HG03280 (cell line): ENCODE data around the gene CACNA2D3.

Source experiments
- ATAC-seq: cut with Tn5 transposase; IDR thresholded peaks from one replicate; pipeline ENCODE4 v1.9.1; 2021; ENCODE audit warnings: mild to moderate bottlenecking, moderate library complexity; ENCODE audit not compliant: unreplicated experiment

The CACNA2D3 gene

DNA sequence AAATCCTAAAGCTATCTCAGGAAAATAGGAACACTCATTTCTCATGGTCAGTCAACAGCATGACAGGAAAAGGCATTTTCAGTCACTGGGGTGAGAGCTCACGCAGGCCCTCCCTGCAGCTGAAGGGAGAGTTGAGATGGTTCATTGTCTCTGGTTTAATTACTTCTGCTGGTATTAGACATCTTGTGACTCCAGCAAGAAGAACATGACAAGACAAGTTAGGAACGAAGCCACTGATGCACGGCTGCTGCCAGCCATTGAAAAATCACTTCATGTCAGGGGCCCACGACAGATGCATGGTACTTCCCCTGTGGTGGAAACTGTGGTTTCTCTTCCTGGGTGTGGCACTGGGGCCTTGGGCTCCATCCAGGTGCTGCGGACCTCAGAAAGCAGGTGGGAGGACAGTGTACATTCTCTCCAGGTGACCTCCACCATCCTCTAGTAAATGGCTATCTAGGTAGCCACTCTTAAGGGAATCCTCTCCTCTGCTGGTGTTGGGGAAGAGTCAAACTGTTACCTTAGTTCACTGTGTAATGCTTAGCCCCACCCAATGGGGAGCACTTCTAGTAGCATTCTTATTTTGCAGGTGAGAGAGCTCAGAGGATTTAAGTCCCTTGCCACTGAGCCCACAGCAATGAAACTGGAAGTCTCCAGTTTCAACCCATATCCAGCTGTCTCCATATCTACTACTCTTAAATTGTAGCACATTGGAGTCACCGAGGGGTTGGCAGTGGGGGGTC is 531.3 kb downstream of the CACNA2D3 start:
- no peak for ATAC-seq

- no peak for ATAC-seq
Observed at GRCh38 chr3:54654776-54655175, 532.4 kb downstream of the CACNA2D3 start.

GRCh38 chr3:54659347-54659746 is 537.0 kb downstream of the CACNA2D3 start:
- ATAC-seq: no peak

- ATAC-seq: no peak
Observed at GRCh38 chr3:54660714-54661132, 538.4 kb downstream of the CACNA2D3 start.

GRCh38 chr3:54661151-54661550 is 538.8 kb downstream of the CACNA2D3 start:
- no peak for ATAC-seq

GRCh38 chr3:54663501-54664011 is 541.2 kb downstream of the CACNA2D3 start:
- no peak for ATAC-seq

GRCh38 chr3:54665016-54665600 is 542.8 kb downstream of the CACNA2D3 start:
- ATAC-seq: no peak

DNA sequence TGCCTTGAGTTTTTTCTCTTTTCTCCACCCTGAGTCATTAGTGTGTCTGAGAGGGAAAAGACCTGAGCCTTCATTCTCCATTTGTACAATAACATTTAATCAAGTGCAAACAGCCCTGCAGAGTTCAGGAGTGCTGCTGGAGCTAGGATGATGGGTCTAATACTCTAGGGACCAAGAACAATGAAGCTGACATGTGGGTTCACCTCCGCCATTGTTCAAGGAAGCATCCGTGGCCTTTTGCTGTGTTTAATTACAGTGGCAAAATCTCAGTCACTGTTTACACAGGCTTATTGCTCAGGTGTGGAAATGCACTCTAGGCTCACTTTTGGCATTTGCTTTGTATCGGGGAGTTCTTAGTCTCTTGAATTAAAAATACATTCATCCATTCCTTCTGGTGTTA is 545.9 kb downstream of the CACNA2D3 start:
- ATAC-seq: no peak

GRCh38 chr3:54670201-54671000 is 548.0 kb downstream of the CACNA2D3 start:
- ATAC-seq: no peak

DNA sequence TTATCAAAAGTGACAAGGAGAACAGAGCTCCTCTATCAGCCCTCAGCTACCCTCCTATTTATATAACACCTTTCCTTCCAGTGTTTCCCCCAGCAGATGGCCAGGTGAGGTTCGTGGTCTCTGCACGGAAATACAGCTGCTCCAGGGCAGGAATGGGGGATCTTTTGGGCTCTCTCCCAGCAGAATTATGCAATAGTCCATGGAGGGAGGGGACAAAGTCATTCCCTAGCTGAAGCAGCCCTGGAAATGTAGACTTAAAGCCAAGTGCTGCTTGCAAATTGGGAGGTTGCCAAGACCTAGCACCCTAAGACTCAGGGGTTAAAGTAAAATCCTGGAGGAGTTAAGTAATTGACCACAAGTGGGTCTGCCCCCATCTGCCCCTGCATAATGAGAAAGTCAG is 549.2 kb downstream of the CACNA2D3 start:
- ATAC-seq: no peak

- ATAC-seq: no peak
Observed at GRCh38 chr3:54676087-54676486, 553.7 kb downstream of the CACNA2D3 start.

- ATAC-seq: no peak
Observed at GRCh38 chr3:54681706-54682105, 559.4 kb downstream of the CACNA2D3 start.

DNA sequence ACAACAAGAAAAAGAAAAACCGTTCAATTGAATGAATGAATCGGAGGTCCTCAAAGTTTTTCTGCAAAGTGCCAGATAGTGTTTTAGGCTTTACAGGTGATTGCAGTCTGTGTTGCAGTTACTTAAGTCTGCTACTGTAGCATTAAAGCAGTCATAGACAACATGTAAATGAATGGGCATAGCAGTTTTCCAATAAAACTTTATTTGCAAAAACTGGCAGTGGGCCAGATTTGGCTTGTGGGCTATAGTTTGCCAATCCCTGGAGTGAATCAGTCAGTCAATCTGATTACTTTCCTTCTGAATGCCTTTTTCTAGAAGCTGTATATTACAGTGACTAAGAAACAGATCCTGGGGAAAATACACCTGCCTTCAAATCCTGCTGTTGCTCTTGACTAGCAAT is 562.9 kb downstream of the CACNA2D3 start:
- ATAC-seq: no peak

- no peak for ATAC-seq
Observed at GRCh38 chr3:54691289-54691771, 569.0 kb downstream of the CACNA2D3 start.

DNA sequence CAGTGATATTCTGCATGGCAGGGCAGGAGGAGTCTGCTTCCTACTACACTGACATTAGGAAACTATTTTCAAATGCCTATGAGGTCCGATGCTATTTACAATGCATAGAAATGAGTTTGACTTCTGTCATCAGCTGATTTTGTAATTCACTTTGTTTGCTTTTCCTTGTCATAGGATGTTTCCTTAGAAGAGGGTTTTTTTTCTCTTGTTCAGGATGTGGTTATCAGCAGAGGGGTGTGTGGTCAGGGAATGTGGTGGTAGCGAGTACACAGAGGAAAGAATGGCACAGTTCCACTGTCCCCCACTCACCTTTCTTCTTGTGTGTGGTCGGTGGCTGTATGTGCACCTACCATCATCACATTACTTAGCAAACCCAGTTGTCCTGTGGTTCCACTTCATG is 574.0 kb downstream of the CACNA2D3 start:
- ATAC-seq: no peak

DNA sequence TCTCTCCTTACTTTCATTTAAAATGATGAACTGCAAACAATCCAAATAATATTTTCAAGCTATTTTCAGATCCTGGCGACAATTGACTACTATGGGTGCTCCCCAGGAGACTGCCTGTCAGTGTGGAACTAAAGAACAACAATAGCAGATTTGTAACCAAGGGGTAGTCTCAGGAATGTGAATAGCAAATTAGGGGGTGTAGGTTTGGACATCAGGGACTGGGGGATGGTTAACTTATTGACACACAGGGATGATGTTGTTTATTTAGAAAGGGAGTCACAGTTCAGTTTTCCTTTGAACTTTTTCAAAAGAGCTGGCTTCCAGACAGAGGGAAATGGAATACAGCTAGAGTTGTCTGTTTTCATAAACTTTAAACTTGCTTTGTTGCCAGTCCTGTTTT is 575.7 kb downstream of the CACNA2D3 start:
- no peak for ATAC-seq

DNA sequence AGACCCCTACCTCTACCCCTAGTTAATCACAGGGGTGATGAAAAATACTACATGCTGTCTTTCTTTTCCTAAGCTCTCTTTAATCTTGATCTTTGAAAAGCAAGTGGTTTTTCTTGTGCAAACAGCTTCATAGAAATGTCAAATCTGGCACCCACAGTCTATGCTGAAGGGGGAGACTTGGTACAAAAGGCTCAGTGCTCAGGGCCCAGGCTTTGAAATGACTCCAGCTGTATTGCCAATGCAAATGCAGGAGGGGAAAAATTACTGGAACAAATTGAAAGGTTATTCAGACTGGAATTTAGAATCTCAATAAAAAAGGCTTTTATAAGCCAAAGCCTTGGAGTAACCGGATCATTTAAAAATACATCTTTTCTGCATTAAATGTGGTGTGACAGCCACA is 581.6 kb downstream of the CACNA2D3 start:
- no peak for ATAC-seq

DNA sequence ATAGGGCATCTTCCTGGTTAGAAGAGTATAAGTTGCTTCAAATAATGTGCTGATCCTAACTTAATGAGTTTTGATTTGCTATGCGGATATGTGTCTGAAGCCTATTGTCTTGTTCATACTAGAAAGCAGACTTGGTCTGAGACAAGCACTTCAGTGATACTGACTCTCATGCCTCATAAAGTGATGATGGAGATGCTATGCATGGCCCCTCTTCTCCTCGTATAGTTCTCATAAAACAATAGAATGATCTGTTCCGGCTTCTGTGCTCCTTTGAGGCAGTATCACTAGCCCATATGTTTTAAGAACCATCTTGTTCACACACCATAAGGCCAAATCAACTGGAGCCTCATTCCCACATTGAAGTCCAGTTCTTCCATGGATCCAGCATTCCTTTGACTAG is 583.4 kb downstream of the CACNA2D3 start:
- ATAC-seq: no peak

DNA sequence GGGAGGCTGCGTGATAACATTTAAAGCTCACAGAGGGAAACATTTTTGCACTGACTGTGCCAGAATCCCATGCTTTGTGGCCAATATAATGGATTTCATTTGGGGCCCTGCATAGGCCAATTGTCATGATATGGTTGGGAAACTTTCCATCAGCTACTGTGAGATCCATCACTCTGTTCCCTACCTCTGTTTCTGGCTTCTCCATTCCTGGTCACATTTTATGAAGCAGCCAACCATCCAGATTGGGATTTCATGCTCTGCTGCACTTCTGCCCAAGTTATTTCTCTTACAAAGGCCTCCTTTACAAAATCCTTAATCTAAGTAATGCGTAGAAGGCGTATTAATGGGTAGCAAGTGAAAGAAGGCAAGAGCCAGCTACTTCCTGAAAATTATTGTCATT is 584.4 kb downstream of the CACNA2D3 start:
- no peak for ATAC-seq

DNA sequence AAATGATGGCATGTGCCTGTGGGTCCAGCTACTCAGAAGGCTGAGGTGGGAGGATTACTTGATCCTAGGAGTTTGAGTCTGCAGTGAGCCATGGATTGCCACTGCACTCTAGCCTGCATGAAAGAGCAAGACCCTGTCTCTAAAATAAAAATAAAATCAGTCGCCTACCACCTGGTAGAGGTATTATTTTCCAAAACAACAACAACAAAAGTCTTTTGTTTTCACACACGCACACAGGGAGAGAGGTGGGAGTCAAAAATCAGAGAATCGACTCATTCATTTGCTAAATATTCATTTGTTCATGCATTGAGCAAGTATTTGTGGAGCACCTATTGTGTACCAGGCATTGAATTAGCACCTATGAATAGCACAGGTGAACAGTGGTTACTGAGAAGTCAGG is 587.4 kb downstream of the CACNA2D3 start:
- ATAC-seq: no peak

GRCh38 chr3:54710954-54711353 is 588.6 kb downstream of the CACNA2D3 start:
- no peak for ATAC-seq

DNA sequence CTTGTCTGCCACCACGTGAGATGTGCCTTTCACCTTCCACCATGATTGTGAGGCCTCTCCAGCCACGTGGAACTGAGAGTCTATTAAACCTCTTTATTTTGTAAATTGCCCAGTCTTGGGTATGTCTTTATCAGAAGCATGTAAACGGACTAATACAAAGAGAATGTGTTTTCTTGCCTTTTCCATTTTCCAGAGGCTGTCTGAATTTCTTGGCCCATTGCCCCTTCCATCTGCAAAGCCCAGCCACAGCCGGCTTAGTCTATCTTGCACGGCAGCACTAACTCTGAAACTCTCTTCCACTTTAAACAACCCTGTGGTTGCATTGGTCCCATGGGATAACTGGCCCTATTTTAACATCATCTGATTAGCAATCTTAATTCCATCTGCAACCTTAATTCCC is 590.2 kb downstream of the CACNA2D3 start:
- ATAC-seq: no peak
